HepG2 (cell line): ENCODE data around the gene NT5DC1. TPM values are rescaled to one million over a fixed set of nuclear protein-coding genes. Genes with fewer than 3 reads are reported as not detected.

Experiments used
- ATAC-seq: fragments of 200-7000 bp; cut with Tn5 transposase; 3 replicates; pipeline ENCODE4 v1.9.1; 2020; ENCODE audit warnings: mild to moderate bottlenecking, moderate library complexity
- BruUV-seq: library from RNA; stranded (reverse); fragments of 400-500 nt; replicated peaks from 2 replicates; lab custom pipeline; 2021; lab: Mats Ljungman, UMichigan
- CTCF ChIA-PET: fragments of 300-600 bp; formaldehyde crosslinking; extraction: SDS; loops from one replicate; lab custom pipeline; 2021; ENCODE audit warnings: low total read pairs, inconsistent platforms, low intra/inter-chr PET ratio; lab: Yijun Ruan, JAX
- POLR2A ChIA-PET: fragments of 350-600 bp; sonication (Branson Sonifier 250); formaldehyde crosslinking; loops from one replicate; lab custom pipeline; 2020; ENCODE audit warnings: antibody characterized with exemption, inconsistent platforms; lab: Yijun Ruan, JAX
- DNase-seq: peaks from one replicate; pipeline ENCODE4 v3.0.0-alpha.2; 2015; ENCODE audit warnings: low spot score
- FAIRE-seq: peaks from 3 replicates; lab custom pipeline; 2011; peaks lifted over from hg19 to GRCh38; lab: Jason Lieb, UNC
- H2AFZ ChIP-seq: one replicate; pipeline ENCODE4 v1.6.1; 2011; ENCODE audit warnings: low read length, inconsistent platforms
- H3K27ac ChIP-seq: fragments of 300-600 bp; 3 replicates; pipeline ENCODE4 v1.8.0; 2011; ENCODE audit warnings: mixed run types, mild to moderate bottlenecking, mixed read lengths, low read length, inconsistent platforms; ENCODE audit not compliant: insufficient read depth; ENCODE audit errors: extremely low read length
- H3K27me3 ChIP-seq, 2 experiments: fragments of 200-600 bp in 1 of 2; 2 replicates in 1 of 2; 3 replicates in 1 of 2; pipeline versions ENCODE4 v1.6.0 to v1.8.0; 2011; ENCODE audit warnings: low read length in 2 of 2, mild to moderate bottlenecking in 2 of 2, moderate library complexity in 2 of 2, inconsistent platforms in 1 of 2; ENCODE audit not compliant: insufficient read depth in 2 of 2, control insufficient read depth in 1 of 2
- H3K36me3 ChIP-seq, 2 experiments: fragments of 200-600 bp in 1 of 2; replicated peaks in 1 of 2; 2 replicates in 1 of 2; 3 replicates in 1 of 2; pipeline versions ENCODE4 v1.5.1 to v1.8.0; 2011; ENCODE audit warnings: low read length in 2 of 2, inconsistent platforms in 1 of 2; ENCODE audit not compliant: insufficient read depth in 2 of 2, control insufficient read depth in 1 of 2
- H3K4me1 ChIP-seq: 2 replicates; pipeline ENCODE4 v1.5.1; 2012; ENCODE audit warnings: low read length, inconsistent platforms; ENCODE audit not compliant: insufficient read depth
- H3K4me2 ChIP-seq: 2 replicates; pipeline ENCODE4 v1.6.0; 2011; ENCODE audit warnings: low read depth, low read length, inconsistent platforms
- H3K4me3 ChIP-seq, 3 experiments: fragments of 200-600 bp in 1 of 3; sonication (generic), shearing (Covaris generic) in 1 of 3; replicated peaks in 1 of 3; 2 replicates each; pipeline ENCODE4 v1.5.1; 2011 to 2016; ENCODE audit warnings: low read length in 3 of 3, inconsistent platforms in 2 of 3, low read depth in 2 of 3, mild to moderate bottlenecking in 2 of 3, control low read depth in 1 of 3, mixed read lengths in 1 of 3; ENCODE audit not compliant: insufficient read depth in 1 of 3
- H3K79me2 ChIP-seq: one replicate; pipeline ENCODE4 v1.6.1; 2011; ENCODE audit warnings: low read length, inconsistent platforms; ENCODE audit not compliant: insufficient read depth
- H3K9ac ChIP-seq: 2 replicates; pipeline ENCODE4 v1.6.0; 2011; ENCODE audit warnings: mild to moderate bottlenecking, low read depth, low read length, inconsistent platforms; ENCODE audit not compliant: insufficient read depth
- H3K9me3 ChIP-seq: 2 replicates; pipeline ENCODE4 v1.5.1; 2012; ENCODE audit warnings: mild to moderate bottlenecking, low read length
- H4K20me1 ChIP-seq: 2 replicates; pipeline ENCODE4 v1.6.0; 2011; ENCODE audit warnings: inconsistent platforms, mild to moderate bottlenecking, low read length, moderate library complexity; ENCODE audit not compliant: insufficient read depth
- CREBL2 ChIP-seq: sonication (generic); formaldehyde crosslinking; IDR thresholded peaks from 2 replicates; pipeline ENCODE4 v1.8.1; 2023; ENCODE audit warnings: missing genetic modification reagents, mild to moderate bottlenecking, borderline replicate concordance
- FOXO4 ChIP-seq: sonication (generic); formaldehyde crosslinking; conservative IDR thresholded peaks from 2 replicates; pipeline ENCODE4 v1.8.1; 2023; ENCODE audit warnings: missing genetic modification reagents
- GTF2F1 ChIP-seq: fragments of 150-350 bp; IDR thresholded peaks from 2 replicates; pipeline ENCODE4 v1.6.1; 2014; ENCODE audit warnings: low read length
- GTF3A ChIP-seq: sonication (generic); formaldehyde crosslinking; conservative IDR thresholded peaks from 2 replicates; pipeline ENCODE4 v1.4.0; 2020; ENCODE audit warnings: mild to moderate bottlenecking, missing genetic modification reagents
- JUNB ChIP-seq: sonication (generic); formaldehyde crosslinking; IDR thresholded peaks from 2 replicates; pipeline ENCODE4 v1.8.0; 2022; ENCODE audit warnings: missing genetic modification reagents, mild to moderate bottlenecking, borderline replicate concordance
- KLF13 ChIP-seq: sonication (generic); formaldehyde crosslinking; IDR thresholded peaks from 2 replicates; pipeline ENCODE4 v1.4.0; 2020; ENCODE audit warnings: mild to moderate bottlenecking, missing genetic modification reagents
- SNAPC5 ChIP-seq: sonication (generic); formaldehyde crosslinking; IDR thresholded peaks from 2 replicates; pipeline ENCODE4 v1.8.1; 2023; ENCODE audit warnings: mild to moderate bottlenecking, missing genetic modification reagents, borderline replicate concordance
- TFDP1 ChIP-seq: IDR thresholded peaks from 2 replicates; pipeline ENCODE4 v1.6.1; 2016; ENCODE audit warnings: missing compliant biosample characterization, missing genetic modification reagents, borderline replicate concordance
- ZNF329 ChIP-seq: sonication (generic); formaldehyde crosslinking; IDR thresholded peaks from 2 replicates; pipeline ENCODE4 v1.9.0; 2021; ENCODE audit warnings: low read depth, mild to moderate bottlenecking, missing genetic modification reagents
- ZNF749 ChIP-seq: sonication (generic); formaldehyde crosslinking; IDR thresholded peaks from 2 replicates; pipeline ENCODE4 v1.8.0; 2022; ENCODE audit warnings: mild to moderate bottlenecking, missing genetic modification reagents, moderate library complexity, borderline replicate concordance
- WGBS: methylation state at CpG from one replicate; pipeline ENCODE4 v1.1.6; 2017; ENCODE audit warnings: low lambda C conversion rate; 5-methylcytosine and 5-hydroxymethylcytosine counted together
- in situ Hi-C: cut with HindIII; loops from 2 replicates; pipeline ENCODE4 v1.10.0; 2017; ENCODE audit warnings: low pct_unique_long_range_greater_than_20kb; ENCODE audit not compliant: extremely low pct_ligation_motif_present
- intact Hi-C: fragments of 100-400 bp; cut with micrococcal nuclease; formaldehyde crosslinking; loops from one replicate; pipeline ENCODE4 v1.10.0; 2022; ENCODE audit not compliant: unreplicated experiment
- polyA plus RNA-seq, 8 experiments: library from polyadenylated mRNA; depleted of rRNA in 3 of 8; stranded (reverse) in 7 of 8; unstranded in 1 of 8; fragments of >200 nt; fragmentation: Illumina TruSeq in 4 of 8; extraction: Trizol in 4 of 8; gene quantifications; 2 replicates each; pipeline versions ENCODE4 v1.2.1 to v1.2.3, GENCODE V29; 2011 to 2016; ENCODE audit warnings: low read depth in 4 of 8, missing spikeins in 1 of 8, mixed read lengths in 1 of 8; ENCODE audit not compliant: insufficient read depth in 1 of 8
- total RNA-seq, 5 experiments: library from RNA; depleted of rRNA; stranded (reverse); fragments of >200 nt; fragmentation: Illumina TruSeq; extraction: Trizol; gene quantifications; 2 replicates each; pipeline ENCODE4 v1.2.3, GENCODE V29; 2016; ENCODE audit warnings: low read depth in 1 of 5

NT5DC1 gene
- total and polyA plus RNA-seq, 2 of the 13 experiments (the other 11 are each of a cell fraction or from before 2014, with no cell fraction given), result 27.0 to 56.1 TPM

- in situ Hi-C loops, result no loop called here
- CTCF ChIA-PET, result no interaction called here
These were observed 38.2 kb upstream of the NT5DC1 start for GRCh38 chr6:116062496-116062895.

More at GRCh38 chr6:116062496-116062895, 38.2 kb upstream of the NT5DC1 start:
- H2AFZ ChIP-seq, result no peak overlapping the region
- intact Hi-C loops, result no loop called here
- POLR2A ChIA-PET, result interaction anchor here (0.8 kb wide), 1 partner anchor 38 kb away, joined by 3 read pairs; the partner anchor contains the start of gene NT5DC1
- no peak overlapping the region for H3K4me3 ChIP-seq
- no peak for FAIRE-seq
- no peaks in the 10 kb centered on the region for H3K36me3 ChIP-seq
- no peak overlapping the region for H3K9ac ChIP-seq
- H3K27ac ChIP-seq, result no peak overlapping the region
- no peaks in the 10 kb centered on the region for H3K9me3 ChIP-seq
- no TSS peak for BruUV-seq
- H3K27me3 ChIP-seq, result no peaks in the 10 kb centered on the region; a peak in 1 of 5 replicates
- H4K20me1 ChIP-seq, result peaks cover 1% of the 10 kb centered on the region; the same call in 1 of the 2 replicates
- no peak for TF ChIP-seq GTF3A (CRISPR knock-in tag)
- no peak for TF ChIP-seq ZNF329 (CRISPR knock-in tag)
- no peak for TF ChIP-seq ZNF749 (CRISPR knock-in tag)
- no peak for TF ChIP-seq JUNB (CRISPR knock-in tag)
- no peak for TF ChIP-seq TFDP1 (CRISPR knock-in tag)
- no peak for TF ChIP-seq FOXO4
- no peak for TF ChIP-seq CREBL2 (CRISPR knock-in tag)
- TF ChIP-seq GTF2F1, result no peak
- TF ChIP-seq KLF13, result no peak
- TF ChIP-seq SNAPC5 (CRISPR knock-in tag), result no peak
- no peak for DNase-seq
- no peak for ATAC-seq
- H3K4me2 ChIP-seq, result no peak overlapping the region
- 90% methylated on average over 4 of the region's 4 CpGs for WGBS
- peaks cover 20% of the 10 kb centered on the region for H3K4me1 ChIP-seq
- H3K79me2 ChIP-seq, result peaks cover 25% of the 10 kb centered on the region
